Ramos (cell line): ENCODE results near the gene CTSE.

Experiments
- in situ Hi-C: fragments of 300-500 bp; cut with MboI; formaldehyde crosslinking; loops from one replicate; pipeline ENCODE4 v1.14.3; 2022; ENCODE audit warnings: low sequenced_read_pairs; ENCODE audit not compliant: unreplicated experiment

The CTSE gene

GRCh38 chr1:206050655-206051235 lies 27.1 kb upstream of the CTSE start:
- in situ Hi-C loops = loop anchor here (10.0 kb wide), 1 partner anchor 756 kb away; no protein-coding TSS in a partner anchor

GRCh38 chr1:206049919-206050600 lies 26.4 kb upstream of the CTSE start:
- in situ Hi-C loops = loop anchor here (10.0 kb wide), 1 partner anchor 755 kb away; no protein-coding TSS in a partner anchor

GRCh38 chr1:206049293-206049692 lies 25.6 kb upstream of the CTSE start:
- in situ Hi-C loops = no loop called here

GRCh38 chr1:206048582-206048981 lies 24.9 kb upstream of the CTSE start:
- in situ Hi-C loops = no loop called here

GRCh38 chr1:206047271-206047670 lies 23.6 kb upstream of the CTSE start:
- in situ Hi-C loops = no loop called here

GRCh38 chr1:206041640-206042039 lies 17.9 kb upstream of the CTSE start:
- in situ Hi-C loops = no loop called here

- in situ Hi-C loops = no loop called here
These were observed 16.6 kb upstream of the CTSE start for GRCh38 chr1:206040328-206040727.

GRCh38 chr1:206039046-206039973 lies 15.6 kb upstream of the CTSE start:
- in situ Hi-C loops = no loop called here

GRCh38 chr1:206037581-206037980 lies 13.9 kb upstream of the CTSE start:
- in situ Hi-C loops = no loop called here

- in situ Hi-C loops = no loop called here
These were observed 13.2 kb upstream of the CTSE start for GRCh38 chr1:206036663-206037455.

GRCh38 chr1:206035027-206035426 lies 11.3 kb upstream of the CTSE start:
- in situ Hi-C loops = no loop called here

- in situ Hi-C loops = no loop called here
These were observed 8.9 kb upstream of the CTSE start for GRCh38 chr1:206032380-206033140.

- in situ Hi-C loops = no loop called here
These were observed 7.0 kb upstream of the CTSE start for GRCh38 chr1:206030714-206031113.

- in situ Hi-C loops = no loop called here
These were observed 6.5 kb upstream of the CTSE start for GRCh38 chr1:206030191-206030590.

GRCh38 chr1:206029484-206029883 lies 5.8 kb upstream of the CTSE start:
- in situ Hi-C loops = loop anchor here (5.0 kb wide), 1 partner anchor 78 kb away; no protein-coding TSS in a partner anchor

GRCh38 chr1:206025283-206025820 lies 1.7 kb upstream of the CTSE start:
- in situ Hi-C loops = loop anchor here (5.0 kb wide), 1 partner anchor 82 kb away; no protein-coding TSS in a partner anchor

- in situ Hi-C loops = no loop called here
These were observed 929 bp downstream of the CTSE start for GRCh38 chr1:206022766-206023165.

GRCh38 chr1:206021626-206022365 lies 1.9 kb downstream of the CTSE start:
- in situ Hi-C loops = no loop called here
